T47D (cell line): Measurements from ENCODE around the gene DHRS11.

ENCODE experiments used
- DNase-seq, 2 experiments: peaks; one replicate each; pipeline versions ENCODE4 v3.0.0 to v3.0.0-alpha.2; 2011 to 2012; ENCODE audit warnings: low read depth in 1 of 2, low spot score in 1 of 2
- JUND ChIP-seq: IDR thresholded peaks from 2 replicates; pipeline ENCODE4 v1.6.1; 2012; ENCODE audit warnings: low read depth
- in situ Hi-C: cut with HindIII; loops from 2 replicates; pipeline ENCODE4 v1.10.0; 2016; ENCODE audit warnings: low sequenced_read_pairs, low pct_unique_long_range_greater_than_20kb

DHRS11 gene

DNA sequence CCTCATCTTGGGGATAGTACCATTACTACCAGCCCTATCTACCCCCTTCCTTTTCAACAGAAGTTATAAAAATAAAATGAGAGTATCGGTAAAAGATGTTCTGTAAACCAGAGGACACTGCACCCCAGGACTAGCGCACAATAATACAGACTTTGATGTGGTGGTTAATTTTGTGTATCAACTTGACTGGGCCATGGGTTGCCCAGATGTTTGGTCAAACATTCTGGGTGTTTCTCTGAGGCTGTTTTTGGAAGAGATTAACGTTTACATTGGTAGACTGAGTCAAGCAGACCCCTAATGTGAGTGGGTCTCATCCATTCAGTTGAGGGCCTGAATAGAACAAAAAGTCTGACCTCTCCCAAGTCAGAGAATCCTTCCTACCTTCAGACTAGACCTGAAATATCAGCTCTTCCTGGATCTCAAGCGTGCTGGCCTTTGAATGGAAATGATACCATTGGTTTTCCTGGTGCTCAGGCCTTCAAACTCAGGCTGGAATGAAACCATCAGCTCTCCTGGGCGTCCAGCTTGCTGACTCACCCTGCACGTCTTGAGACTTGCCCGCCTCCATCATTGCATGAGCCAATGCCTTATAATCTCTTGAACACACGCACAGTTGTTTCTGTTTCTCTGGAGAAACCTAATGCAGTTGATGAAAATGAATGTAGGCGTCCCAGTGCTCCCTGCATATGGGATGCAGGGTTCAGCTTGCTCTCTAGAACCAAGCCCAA is 19.8 kb downstream of the DHRS11 start:
- TF ChIP-seq JUND: no peak
- DNase-seq: no peak
- in situ Hi-C loops: no loop called here

DNA sequence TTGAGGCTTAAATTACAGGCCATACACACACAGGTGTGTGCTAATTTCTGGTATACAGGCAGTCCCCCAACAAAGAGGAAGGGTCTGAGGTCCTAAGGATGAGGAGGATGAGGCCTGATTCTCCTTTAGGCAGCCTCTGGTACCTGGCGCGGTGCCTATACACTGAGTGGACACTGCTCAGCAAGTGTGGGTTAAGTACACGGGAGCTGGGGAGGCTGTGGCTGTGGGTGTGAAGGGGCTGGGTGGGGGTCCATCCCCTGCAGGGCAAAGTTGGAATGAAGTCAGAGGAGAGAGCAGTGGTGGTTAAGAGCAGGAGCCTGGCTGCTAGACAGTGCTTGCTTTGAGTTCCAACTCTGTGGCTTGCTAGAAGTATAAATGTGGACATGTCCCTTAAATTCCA is 20.6 kb downstream of the DHRS11 start:
- no peak for TF ChIP-seq JUND
- DNase-seq: no peak
- in situ Hi-C loops: no loop called here

DNA sequence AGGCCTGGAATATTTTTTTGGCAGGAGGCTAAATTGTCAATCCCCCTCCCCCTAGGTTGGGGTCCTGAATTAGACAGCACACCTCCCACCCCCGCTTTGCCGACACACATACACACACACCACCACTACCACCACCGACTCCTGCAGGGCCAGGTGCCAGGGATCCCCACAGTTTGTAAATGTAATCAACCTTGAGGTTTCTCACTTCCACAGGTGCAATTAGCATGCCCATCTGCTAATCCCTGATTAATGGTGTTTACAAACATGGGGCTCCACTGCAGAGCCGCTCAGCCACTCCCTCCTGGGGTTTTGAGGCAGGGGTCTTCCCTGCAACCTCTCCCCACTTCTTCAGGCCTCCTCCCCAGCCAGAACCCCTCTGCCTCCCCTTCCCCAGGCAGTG is 21.5 kb downstream of the DHRS11 start:
- no peak for DNase-seq
- in situ Hi-C loops: no loop called here
- TF ChIP-seq JUND: no peak

DNA sequence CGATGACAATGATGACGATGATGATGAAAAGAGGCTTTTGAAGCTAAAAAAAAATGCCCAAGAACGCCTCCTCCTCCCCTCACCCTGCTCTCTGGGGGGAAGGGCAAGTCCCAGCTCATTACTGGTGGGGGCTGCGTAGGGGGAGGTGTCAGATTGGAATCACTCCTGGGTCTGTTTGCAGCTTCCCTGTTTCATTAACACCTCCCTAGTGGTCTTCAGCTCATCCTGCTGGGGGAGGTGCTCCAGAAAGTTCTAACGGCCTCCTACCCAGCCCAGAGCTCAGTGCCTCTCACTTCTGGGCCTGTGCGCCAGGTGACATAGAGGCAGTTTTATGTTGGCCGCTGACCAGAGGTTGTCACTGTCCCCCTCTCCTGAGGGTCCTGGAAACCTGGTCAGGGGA is 22.4 kb downstream of the DHRS11 start:
- no peak for TF ChIP-seq JUND
- in situ Hi-C loops: no loop called here
- no peak for DNase-seq

DNA sequence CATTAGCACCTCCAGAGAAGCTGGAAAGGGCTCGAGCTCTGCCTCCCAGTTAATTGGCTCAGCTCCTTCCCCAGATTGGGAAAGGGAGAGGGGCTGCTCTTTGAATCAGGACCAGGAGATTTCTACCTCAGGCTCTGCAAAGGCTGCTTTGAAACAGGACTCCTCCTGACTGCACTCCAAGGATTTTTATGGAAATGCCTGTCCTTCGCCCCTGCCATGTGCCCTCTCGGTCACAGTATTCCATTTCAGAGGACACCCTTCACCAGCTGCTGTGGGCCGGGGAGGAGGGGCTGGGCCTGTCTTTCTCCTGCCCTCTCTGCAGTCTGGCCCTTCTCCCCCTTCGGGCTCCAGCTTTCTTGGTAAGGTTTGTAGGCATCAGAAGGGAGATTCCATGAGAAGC is 23.3 kb downstream of the DHRS11 start:
- in situ Hi-C loops: no loop called here
- no peak for DNase-seq
- no peak for TF ChIP-seq JUND

DNA sequence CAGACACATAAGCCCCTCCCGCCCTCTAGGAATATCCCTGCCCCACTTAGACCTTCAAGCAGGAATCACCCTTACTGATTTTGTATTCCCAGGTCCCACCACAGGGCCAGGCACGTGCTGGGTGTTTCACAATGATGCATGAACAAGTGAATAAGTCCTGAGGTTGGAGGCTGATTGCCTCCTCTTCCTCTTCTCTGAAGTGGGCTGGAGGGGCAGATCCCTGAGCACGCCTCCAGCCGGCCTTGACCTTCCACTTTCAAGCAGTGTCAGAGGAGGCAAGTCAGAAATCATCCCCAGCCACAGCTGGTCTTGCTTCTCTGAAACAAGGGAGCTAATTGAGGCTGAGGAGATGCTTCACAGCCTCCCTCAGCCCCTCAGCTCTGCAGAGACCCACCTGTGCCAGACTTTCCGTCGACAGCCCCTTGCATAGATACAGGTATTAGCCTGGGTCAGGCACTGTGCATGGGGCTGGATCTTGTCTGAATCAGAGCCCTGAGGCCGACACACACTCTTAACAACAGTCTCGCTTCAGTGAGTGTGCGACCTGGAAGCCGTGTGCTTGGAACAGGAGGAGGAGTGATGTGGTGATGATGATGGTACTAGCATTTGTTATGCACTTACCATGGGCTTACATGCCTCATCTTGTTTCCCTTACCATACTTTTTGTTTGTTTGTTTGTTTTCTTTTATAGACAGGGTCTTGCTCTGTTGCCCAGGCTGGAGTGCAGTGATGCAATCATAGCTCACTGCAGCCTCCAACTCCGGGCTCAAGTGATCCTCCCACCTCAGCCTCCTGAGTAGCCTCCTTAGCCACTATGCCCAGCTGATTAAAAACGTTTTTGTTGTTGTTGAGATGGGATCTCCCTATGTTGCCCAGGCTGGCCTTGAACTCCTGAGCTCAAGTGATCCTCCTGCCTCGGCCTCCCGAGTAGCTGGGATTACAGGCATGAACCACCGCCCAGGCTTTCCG is 24.7 kb downstream of the DHRS11 start:
- no peak for DNase-seq
- no peak for TF ChIP-seq JUND
- in situ Hi-C loops: no loop called here

DNA sequence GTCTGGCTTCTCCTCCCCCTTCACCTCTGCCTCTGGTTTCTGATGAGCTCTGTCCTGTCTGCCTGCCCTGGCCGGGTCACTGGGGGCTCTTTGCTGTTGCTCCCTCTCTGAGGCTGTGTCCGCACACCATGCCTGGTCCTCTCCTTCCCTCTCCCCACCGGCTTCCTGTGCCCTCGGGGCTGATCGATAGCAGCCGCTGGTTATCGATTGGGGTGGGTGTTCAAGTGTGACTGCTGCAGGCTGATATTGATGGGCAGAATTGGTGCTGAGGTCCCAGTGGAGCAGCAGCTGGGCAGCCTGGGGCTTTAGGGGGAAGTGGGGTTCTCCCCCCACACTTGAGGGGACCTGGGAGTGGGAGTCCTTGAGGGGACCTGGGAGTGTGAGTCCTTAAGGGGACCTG is 26.1 kb downstream of the DHRS11 start:
- DNase-seq: no peak
- in situ Hi-C loops: no loop called here
- no peak for TF ChIP-seq JUND

DNA sequence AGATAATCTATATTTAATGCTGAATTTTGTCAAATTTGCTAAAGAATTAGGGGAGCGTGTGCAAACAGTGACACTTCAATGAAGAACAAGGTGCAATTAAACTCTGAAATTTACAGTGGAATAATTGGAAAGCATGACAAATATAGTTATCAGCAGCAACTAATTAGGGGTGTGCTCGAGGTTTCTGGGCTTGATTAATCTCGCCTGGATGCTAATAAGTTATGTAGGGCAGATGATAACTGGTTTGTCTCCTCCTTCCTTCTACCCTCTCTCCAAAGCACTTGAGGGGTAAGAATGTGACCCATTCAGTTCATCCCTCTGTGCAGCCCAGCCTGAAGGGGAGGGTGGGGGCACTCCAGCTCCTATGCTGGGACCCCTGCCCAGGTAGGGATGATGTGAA is 31.6 kb downstream of the DHRS11 start:
- in situ Hi-C loops: no loop called here
- no peak for DNase-seq
- TF ChIP-seq JUND: no peak

DNA sequence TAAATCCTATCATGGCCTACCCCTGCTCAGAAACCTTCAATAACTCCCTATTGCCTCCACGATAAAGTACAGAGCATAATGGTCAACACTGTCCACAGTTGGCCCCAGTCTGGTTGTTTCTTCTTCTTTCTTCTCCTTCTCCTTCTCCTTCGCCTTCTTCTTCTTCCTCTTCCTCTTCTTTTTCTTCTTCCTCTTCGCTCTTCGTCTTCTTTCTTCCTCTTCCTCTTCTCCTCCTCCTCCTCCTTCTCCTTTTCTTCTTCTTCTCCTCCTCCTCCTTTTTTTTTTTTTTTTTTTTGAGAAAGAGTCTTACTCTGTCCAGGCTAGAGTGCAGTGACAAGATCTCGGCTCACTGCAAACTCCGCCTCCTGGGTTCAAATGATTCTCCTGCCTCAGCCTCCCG is 33.5 kb downstream of the DHRS11 start:
- in situ Hi-C loops: no loop called here
- no peak for TF ChIP-seq JUND
- DNase-seq: no peak

DNA sequence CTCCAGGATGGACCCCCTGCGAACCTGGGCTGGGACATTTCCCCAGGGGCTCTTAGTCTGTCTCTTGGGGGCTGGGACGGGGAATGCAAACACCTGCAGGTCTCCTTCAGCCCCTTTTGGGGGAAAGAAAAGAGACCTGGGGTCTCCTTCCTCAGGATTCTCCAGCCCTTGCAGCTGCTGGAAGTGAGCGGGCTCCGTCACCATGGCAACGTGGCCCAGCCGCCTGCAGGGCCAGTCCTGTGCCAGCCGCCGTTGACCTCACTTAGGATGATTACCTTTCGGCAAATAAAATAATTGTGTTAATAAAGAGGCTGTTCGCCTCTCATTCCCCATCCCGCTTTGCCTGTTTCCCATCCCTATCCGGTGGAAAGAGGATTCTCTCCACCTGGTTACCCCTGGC is 35.4 kb downstream of the DHRS11 start:
- no peak for TF ChIP-seq JUND
- no peak for DNase-seq

DNA sequence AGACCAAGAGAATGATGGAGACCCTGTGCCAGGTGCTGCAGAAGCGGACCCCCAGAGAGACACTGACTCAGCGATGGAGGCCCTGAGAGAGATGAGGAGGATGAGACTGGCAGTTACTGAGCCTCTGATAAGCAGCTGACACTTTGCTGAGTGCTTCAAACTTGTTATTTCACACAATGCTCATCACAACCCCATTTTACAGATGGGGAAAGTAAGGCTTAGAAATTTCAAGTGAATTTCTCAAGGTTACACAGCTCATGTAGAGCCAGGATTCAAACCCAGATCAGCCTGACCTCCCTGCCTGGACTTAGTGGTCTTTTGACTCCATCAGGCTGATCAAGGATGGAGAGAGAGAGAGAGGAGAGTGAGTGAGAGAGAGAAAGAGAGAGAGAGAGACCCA is 36.9 kb downstream of the DHRS11 start:
- no peak for TF ChIP-seq JUND
- no peak for DNase-seq
- in situ Hi-C loops: no loop called here

More for the DNA sequence above, 35.4 kb downstream of the DHRS11 start:
- in situ Hi-C loops: no loop called here

DNA sequence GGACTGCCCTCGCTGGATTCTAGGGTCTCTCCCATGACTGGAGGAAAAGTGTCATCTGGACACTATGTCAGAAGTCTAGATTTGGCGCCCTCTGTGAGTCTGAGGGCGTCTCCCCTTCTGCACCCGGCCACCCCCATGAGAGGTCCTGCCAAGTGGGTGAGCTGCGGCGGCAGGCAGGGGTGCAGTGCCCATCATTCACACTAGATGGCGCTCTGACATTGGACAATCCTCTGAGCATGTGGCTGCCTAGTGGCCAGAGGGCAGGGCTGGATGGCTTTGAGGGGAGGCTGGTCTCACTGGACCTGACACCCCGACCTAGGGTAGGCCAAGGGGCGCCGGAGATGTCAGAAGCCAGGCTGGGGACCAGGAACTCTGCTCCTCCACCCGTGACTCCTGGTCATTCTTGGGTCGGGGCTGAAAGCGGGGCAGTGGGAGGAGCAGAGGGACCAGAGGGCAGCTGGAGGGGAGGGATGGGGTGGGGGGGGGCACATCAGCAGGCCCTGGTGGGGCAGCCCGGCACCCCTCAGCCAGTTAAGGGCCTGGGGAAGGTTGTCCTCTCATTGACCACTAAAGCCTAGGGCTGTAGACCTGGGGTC is 37.7 kb downstream of the DHRS11 start:
- in situ Hi-C loops: no loop called here
- TF ChIP-seq JUND: no peak
- DNase-seq: peak; percentile 76 to 79
